Dermis blood vessel endothelial cell (primary cell): ENCODE results near the gene OR2M2. TPM values are rescaled to one million over a fixed set of nuclear protein-coding genes. Genes with fewer than 3 reads are reported as not detected.

Source experiments
- total RNA-seq: library from RNA; depleted of rRNA; stranded (reverse); fragments of >200 nt; gene quantifications from 2 replicates; pipeline ENCODE4 v1.2.3, GENCODE V29; 2014

Gene OR2M2
- total RNA-seq, 1 donor from 2014 or later, result not detected

Other genes starting within 250 kb of the OR2M2 start
- gene OR2AJ1, start 249.9 kb upstream of the OR2M2 start, total RNA-seq, result not detected in 2 replicates
- 0.17 TPM in 1 of 2 replicates, not detected in the other for gene OR2L8, start 226.0 kb upstream of the OR2M2 start, total RNA-seq
- gene OR2AK2, start 209.6 kb upstream of the OR2M2 start, total RNA-seq, result not detected in 2 replicates
- not detected in 2 replicates for gene OR2L5, start 161.2 kb upstream of the OR2M2 start, total RNA-seq
- gene OR2L2, start 144.8 kb upstream of the OR2M2 start, total RNA-seq, result under 0.01 TPM in 1 of 2 replicates, not detected in the other
- not detected in 2 replicates for gene OR2L3, start 128.0 kb upstream of the OR2M2 start, total RNA-seq
- not detected in 2 replicates for gene OR2L13, start 79.6 kb upstream of the OR2M2 start, total RNA-seq
- gene OR2M5, start 29.7 kb upstream of the OR2M2 start, total RNA-seq, result not detected in 2 replicates
- gene OR2M3, start 22.4 kb downstream of the OR2M2 start, total RNA-seq, result not detected in 2 replicates
- gene OR2M4, start 56.6 kb downstream of the OR2M2 start, total RNA-seq, result not detected in 2 replicates
- not detected in 2 replicates for gene OR2T33, start 103.2 kb downstream of the OR2M2 start, total RNA-seq
- gene OR2T12, start 128.6 kb downstream of the OR2M2 start, total RNA-seq, result not detected in 2 replicates
- gene OR2M7, start 149.7 kb downstream of the OR2M2 start, total RNA-seq, result not detected in 2 replicates
- gene OR14C36, start 174.0 kb downstream of the OR2M2 start, total RNA-seq, result not detected in 2 replicates
- gene OR2T4, start 186.8 kb downstream of the OR2M2 start, total RNA-seq, result not detected in 2 replicates
- gene OR2T6, start 200.9 kb downstream of the OR2M2 start, total RNA-seq, result not detected in 2 replicates
- gene OR2T1, start 228.2 kb downstream of the OR2M2 start, total RNA-seq, result not detected in 2 replicates